Activated CD8-positive, alpha-beta T cell treated with anti-CD3 and anti-CD28 coated beads for 36 hours (primary cell): ENCODE results near the gene ARSA. TPM values are rescaled to one million over a fixed set of nuclear protein-coding genes. Genes with fewer than 3 reads are reported as not detected.

Experiments
- ATAC-seq: fragments of 200-7000 bp; cut with Tn5 transposase; one replicate; pipeline ENCODE4 v1.10.0; 2021; ENCODE audit warnings: mild to moderate bottlenecking, moderate library complexity
- CTCF ChIA-PET: fragments of 350-600 bp; sonication (Branson Sonifier 250); formaldehyde crosslinking; loops from one replicate; lab custom pipeline; 2021; ENCODE audit warnings: antibody characterized with exemption; lab: Charles Lee
- POLR2A ChIA-PET: fragments of 350-600 bp; sonication (Branson Sonifier 250); formaldehyde crosslinking; loops from one replicate; lab custom pipeline; 2021; ENCODE audit warnings: antibody characterized with exemption; lab: Charles Lee
- DNase-seq: peaks from one replicate; pipeline ENCODE4 v3.0.0-alpha.2; 2020
- H3K27ac Mint-ChIP-seq: one replicate; pipeline ENCODE4 v1.8.0; 2021; ENCODE audit warnings: mild to moderate bottlenecking, mixed read lengths
- H3K27me3 Mint-ChIP-seq: one replicate; pipeline ENCODE4 v1.8.0; 2021; ENCODE audit warnings: mixed read lengths
- H3K36me3 Mint-ChIP-seq: one replicate; pipeline ENCODE4 v1.8.0; 2021; ENCODE audit warnings: low read depth, mixed read lengths
- H3K4me1 Mint-ChIP-seq: one replicate; pipeline ENCODE4 v1.8.0; 2021; ENCODE audit warnings: low read depth, mixed read lengths
- H3K4me3 Mint-ChIP-seq: one replicate; pipeline ENCODE4 v1.8.0; 2021; ENCODE audit warnings: mild to moderate bottlenecking, moderate library complexity, mixed read lengths
- H3K9me3 Mint-ChIP-seq: one replicate; pipeline ENCODE4 v1.8.0; 2021; ENCODE audit warnings: mixed read lengths
- CTCF ChIP-seq: fragments of 200-600 bp; IDR thresholded peaks from one replicate; pipeline ENCODE4 v1.8.0; 2022; ENCODE audit warnings: antibody characterized with exemption, mild to moderate bottlenecking
- intact Hi-C: fragments of 100-400 bp; cut with micrococcal nuclease; formaldehyde crosslinking; loops from one replicate; pipeline ENCODE4 v1.10.0; 2022
- total RNA-seq, 2 experiments: library from RNA; stranded (reverse); gene quantifications; one replicate each; pipeline ENCODE4 v1.2.3, GENCODE V29; 2021

ARSA gene
- total RNA-seq, 2 experiments from 2014 or later = 11.6 to 11.8 TPM

DNA sequence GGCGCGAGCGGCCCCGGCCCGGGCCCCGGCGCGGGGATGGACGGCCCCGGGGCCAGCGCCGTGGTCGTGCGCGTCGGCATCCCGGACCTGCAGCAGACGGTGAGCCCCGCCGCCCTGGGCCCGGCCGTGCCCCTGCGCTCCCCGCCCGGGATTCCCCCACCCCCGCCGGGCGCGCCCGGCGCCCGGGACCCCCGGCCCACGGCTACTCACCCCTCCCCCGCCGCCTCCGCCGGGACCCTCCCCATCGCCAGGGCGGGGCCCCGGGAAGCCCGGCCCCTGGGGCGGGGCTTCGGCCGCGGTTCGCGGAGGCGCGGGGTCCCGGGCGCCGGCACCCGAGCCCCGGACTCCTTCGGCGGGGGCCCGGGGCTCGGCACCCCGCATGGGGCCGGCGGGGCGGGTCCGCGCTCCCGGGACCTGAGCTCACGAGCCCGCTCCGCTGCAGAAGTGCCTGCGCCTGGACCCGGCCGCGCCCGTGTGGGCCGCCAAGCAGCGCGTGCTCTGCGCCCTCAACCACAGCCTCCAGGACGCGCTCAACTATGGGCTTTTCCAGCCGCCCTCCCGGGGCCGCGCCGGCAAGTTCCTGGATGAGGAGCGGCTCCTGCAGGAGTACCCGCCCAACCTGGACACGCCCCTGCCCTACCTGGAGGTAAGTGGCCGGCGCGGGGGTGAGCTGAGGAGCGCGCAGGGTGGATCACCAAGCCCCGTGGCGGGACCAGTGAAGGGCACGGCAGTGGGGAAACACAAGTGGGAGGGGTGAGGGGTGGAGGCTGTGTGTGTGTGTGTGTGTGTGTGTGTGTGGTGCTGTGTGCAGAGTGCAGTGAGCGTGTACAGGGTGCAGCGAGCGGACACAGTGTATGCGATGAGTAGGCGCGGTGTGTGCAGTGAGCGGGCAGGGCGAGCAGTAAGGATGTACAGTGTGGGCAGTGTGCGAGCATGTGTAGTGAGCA, 46.9 kb upstream of the ARSA start:
- TF ChIP-seq CTCF = no peak
- CTCF ChIA-PET = no interaction called here
- intact Hi-C loops = no loop called here
- H3K4me1 Mint-ChIP-seq = peaks cover 9% of the 10 kb centered on the region
- no peak overlapping the region for H3K27ac Mint-ChIP-seq
- H3K27me3 Mint-ChIP-seq = peaks cover 30% of the 10 kb centered on the region
- ATAC-seq (peak; percentile 42), DNase-seq (peak; percentile 23)
- POLR2A ChIA-PET = no interaction called here
- no peaks in the 10 kb centered on the region for H3K36me3 Mint-ChIP-seq
- peak overlapping the region; percentile 33 for H3K4me3 Mint-ChIP-seq
- no peaks in the 10 kb centered on the region for H3K9me3 Mint-ChIP-seq

- peak; percentile 22 for DNase-seq
- no peak for ATAC-seq
- peaks cover 9% of the 10 kb centered on the region for H3K4me1 Mint-ChIP-seq
- H3K4me3 Mint-ChIP-seq = no peak overlapping the region
- no peaks in the 10 kb centered on the region for H3K9me3 Mint-ChIP-seq
- intact Hi-C loops = no loop called here
- H3K36me3 Mint-ChIP-seq = no peaks in the 10 kb centered on the region
- ChIA-PET CTCF (no interaction called here), POLR2A (no interaction called here)
- H3K27me3 Mint-ChIP-seq = peaks cover 30% of the 10 kb centered on the region
- H3K27ac Mint-ChIP-seq = no peak overlapping the region
- no peak for TF ChIP-seq CTCF
These were observed 46.2 kb upstream of the ARSA start for GRCh38 chr22:50674130-50674500.

- no peaks in the 10 kb centered on the region for H3K9me3 Mint-ChIP-seq
- POLR2A ChIA-PET = no interaction called here
- H3K4me3 Mint-ChIP-seq = peak overlapping the region; percentile 2
- no peak for TF ChIP-seq CTCF
- no peak overlapping the region for H3K27ac Mint-ChIP-seq
- DNase-seq (peak; percentile 40), ATAC-seq (no peak)
- intact Hi-C loops = no loop called here
- H3K4me1 Mint-ChIP-seq = peaks cover 9% of the 10 kb centered on the region
- H3K36me3 Mint-ChIP-seq = no peaks in the 10 kb centered on the region
- CTCF ChIA-PET = interaction anchor here (1.0 kb wide), 1 partner anchor 53 kb away, joined by 3 read pairs; no protein-coding TSS in a partner anchor
- peaks cover 30% of the 10 kb centered on the region for H3K27me3 Mint-ChIP-seq
These were observed 45.5 kb upstream of the ARSA start for GRCh38 chr22:50673231-50674129.

GRCh38 chr22:50672471-50673230, 44.7 kb upstream of the ARSA start, which contains the start of gene SHANK3:
TSS of gene SHANK3 (plus strand) at chr22:50672823.
- Mint-ChIP-seq H3K4me1 (peaks cover 9% of the 10 kb centered on the region), H3K36me3 (no peaks in the 10 kb centered on the region), H3K27ac (no peak within 1 kb of the TSS), H3K27me3 (peaks cover 30% of the 10 kb centered on the region), H3K4me3 (peak within 1 kb of the TSS; percentile 2), H3K9me3 (no peaks in the 10 kb centered on the region)
- ChIA-PET CTCF (interaction anchor here (1.0 kb wide), 1 partner anchor 52 kb away, joined by 3 read pairs; no protein-coding TSS in a partner anchor), POLR2A (no interaction called here)
- no peak for TF ChIP-seq CTCF
- ATAC-seq (no peak), DNase-seq (no peak)
- intact Hi-C loops = no loop called here
